Endothelial cell of umbilical vein (primary cell): ENCODE measurements around the gene SLC35E4. TPM values are rescaled to one million over a fixed set of nuclear protein-coding genes. Genes with fewer than 3 reads are reported as not detected.
"Not testable (repeated sequence)": the region's sequence is repeated elsewhere in the genome, so short reads cannot be mapped to it uniquely, and the experiment has no call there.

Experiments used
- BruUV-seq: library from RNA; stranded (reverse); fragments of 400-500 nt; replicated peaks from 2 replicates; lab custom pipeline; 2021; lab: Mats Ljungman, UMichigan
- CTCF ChIA-PET: fragments of 300-600, 350-600 bp; sonication (Branson Sonifier 250); formaldehyde crosslinking; loops from one replicate; lab custom pipeline; 2021; ENCODE audit warnings: antibody characterized with exemption, inconsistent platforms; lab: Charles Lee
- POLR2A ChIA-PET: fragments of 300-600, 350-600 bp; sonication (Branson Sonifier 250); formaldehyde crosslinking; loops from one replicate; lab custom pipeline; 2021; ENCODE audit warnings: antibody characterized with exemption, inconsistent platforms; lab: Charles Lee
- DNase-seq: peaks from one replicate; pipeline ENCODE4 v3.0.0-alpha.2; 2011; ENCODE audit warnings: low read depth, low spot score
- FAIRE-seq: peaks from 2 replicates; lab custom pipeline; 2011; peaks lifted over from hg19 to GRCh38; lab: Jason Lieb, UNC
- H2AFZ ChIP-seq: 2 replicates; pipeline ENCODE4 v1.6.0; 2012; ENCODE audit warnings: low read depth, low read length, control low read depth, inconsistent platforms
- H3K27ac ChIP-seq: 2 replicates; pipeline ENCODE4 v1.5.1; 2011; ENCODE audit warnings: low read depth, mild to moderate bottlenecking, control low read depth, low read length, moderate library complexity; ENCODE audit not compliant: insufficient read depth
- H3K27me3 ChIP-seq, 2 experiments: 2 replicates each; pipeline versions ENCODE4 v1.6.0 to v1.6.1; 2011; ENCODE audit warnings: low read length in 2 of 2, mixed read lengths in 1 of 2; ENCODE audit not compliant: control insufficient read depth in 2 of 2, insufficient read depth in 2 of 2
- H3K36me3 ChIP-seq, 2 experiments: 2 replicates in 1 of 2; 3 replicates in 1 of 2; pipeline ENCODE4 v1.5.1; 2011; ENCODE audit warnings: low read length in 2 of 2, mild to moderate bottlenecking in 1 of 2, moderate library complexity in 1 of 2; ENCODE audit not compliant: control insufficient read depth in 2 of 2, insufficient read depth in 2 of 2; ENCODE audit errors: extremely low read depth in 1 of 2
- H3K4me1 ChIP-seq: 3 replicates; pipeline ENCODE4 v1.5.1; 2011; ENCODE audit warnings: mild to moderate bottlenecking, low read length; ENCODE audit not compliant: control insufficient read depth, insufficient read depth; ENCODE audit errors: extremely low read depth
- H3K4me2 ChIP-seq: 2 replicates; pipeline ENCODE4 v1.6.1; 2011; ENCODE audit warnings: low read length, control low read depth, mixed read lengths; ENCODE audit not compliant: insufficient read depth
- H3K4me3 ChIP-seq, 3 experiments: fragments of 200-600 bp in 1 of 3; sonication (generic), shearing (Covaris generic) in 1 of 3; replicated peaks in 1 of 3; 2 replicates each; pipeline ENCODE4 v1.5.1; 2011 to 2016; ENCODE audit warnings: control low read depth in 3 of 3, low read length in 3 of 3, mild to moderate bottlenecking in 2 of 3, inconsistent platforms in 1 of 3, low read depth in 1 of 3, moderate library complexity in 1 of 3; ENCODE audit not compliant: insufficient read depth in 1 of 3
- H3K79me2 ChIP-seq: 2 replicates; pipeline ENCODE4 v1.6.0; 2012; ENCODE audit warnings: low read length, inconsistent platforms; ENCODE audit not compliant: control insufficient read depth, insufficient read depth
- H3K9ac ChIP-seq: replicated peaks from 2 replicates; pipeline ENCODE3; 2011; ENCODE audit warnings: low read length, control low read depth; ENCODE audit not compliant: insufficient read depth; ENCODE audit errors: extremely low read depth
- H3K9me1 ChIP-seq: replicated peaks from 3 replicates; pipeline ENCODE4 v1.6.0; 2011; ENCODE audit warnings: mild to moderate bottlenecking, low read length; ENCODE audit not compliant: control insufficient read depth, insufficient read depth; ENCODE audit errors: extremely low read depth
- H3K9me3 ChIP-seq: replicated peaks from 2 replicates; pipeline ENCODE4 v1.5.1; 2012; ENCODE audit warnings: low read length, inconsistent platforms; ENCODE audit not compliant: control insufficient read depth, insufficient read depth
- H4K20me1 ChIP-seq: replicated peaks from 2 replicates; pipeline ENCODE3; 2011; ENCODE audit warnings: mild to moderate bottlenecking, low read length; ENCODE audit not compliant: control insufficient read depth, insufficient read depth; ENCODE audit errors: extremely low read depth
- CTCF ChIP-seq, 2 donors: IDR thresholded peaks; 1 replicate in 1 of 2; 2 replicates in 1 of 2; pipeline ENCODE4 v1.5.1; 2011; ENCODE audit warnings: low read length in 2 of 2, mild to moderate bottlenecking in 2 of 2, moderate library complexity in 2 of 2, control low read depth in 1 of 2, inconsistent platforms in 1 of 2, low read depth in 1 of 2; ENCODE audit not compliant: insufficient read depth in 1 of 2; ENCODE audit errors: extremely low read depth in 1 of 2
- EZH2 ChIP-seq: IDR thresholded peaks from 2 replicates; pipeline ENCODE4 v1.6.1; 2012; ENCODE audit warnings: borderline replicate concordance, low read depth, mild to moderate bottlenecking, moderate library complexity, low read length, inconsistent platforms; ENCODE audit not compliant: severe bottlenecking
- FOS ChIP-seq: IDR thresholded peaks from 2 replicates; pipeline ENCODE4 v1.6.1; 2011; ENCODE audit warnings: mild to moderate bottlenecking, low read length, moderate library complexity, borderline replicate concordance; ENCODE audit not compliant: insufficient read depth
- GATA2 ChIP-seq: IDR thresholded peaks from 2 replicates; pipeline ENCODE4 v1.7.0; 2011; ENCODE audit warnings: low read depth, mild to moderate bottlenecking, moderate library complexity, mixed read lengths, low read length; ENCODE audit not compliant: insufficient read length, insufficient read depth
- JUN ChIP-seq: IDR thresholded peaks from 2 replicates; pipeline ENCODE4 v1.6.1; 2011; ENCODE audit warnings: borderline replicate concordance, low read depth; ENCODE audit not compliant: insufficient read length, insufficient read depth
- MYC ChIP-seq: IDR thresholded peaks from one replicate; pipeline ENCODE4 v1.6.1; 2011; ENCODE audit warnings: mild to moderate bottlenecking, low read depth, low read length
- POLR2A ChIP-seq: IDR thresholded peaks from 2 replicates; pipeline ENCODE4 v1.6.1; 2012; ENCODE audit warnings: low read depth, mild to moderate bottlenecking, control low read depth, low read length
- POLR2AphosphoS5 ChIP-seq: IDR thresholded peaks from 2 replicates; pipeline ENCODE4 v1.6.1; 2012; ENCODE audit warnings: low read depth, mild to moderate bottlenecking, control low read depth, low read length, moderate library complexity; ENCODE audit not compliant: insufficient read depth
- dilution Hi-C: fragments of 300-500 bp; cut with MboI; formaldehyde crosslinking; loops from one replicate; pipeline ENCODE4 v1.15.0; 2019; ENCODE audit warnings: low sequenced_read_pairs; ENCODE audit not compliant: extremely low pct_ligation_motif_present
- intact Hi-C: fragments of 100-400 bp; cut with micrococcal nuclease; formaldehyde crosslinking; loops from one replicate; pipeline ENCODE4 v1.10.0; 2022
- polyA plus RNA-seq, 4 experiments: library from polyadenylated mRNA; depleted of rRNA in 3 of 4; stranded (reverse) in 3 of 4; unstranded in 1 of 4; fragments of >200 nt; gene quantifications; 2 replicates each; pipeline versions ENCODE4 v1.2.1 to v1.2.3, GENCODE V29; 2011 to 2012; ENCODE audit warnings: missing spikeins in 1 of 4
- total RNA-seq: library from RNA; stranded (reverse); gene quantifications from 2 replicates; pipeline ENCODE4 v1.2.3, GENCODE V29; 2021
- TF ChIP-seq, protein P1 (sequence below): IDR thresholded peaks from 2 replicates; pipeline ENCODE4 v1.6.1; 2011; ENCODE audit not compliant: insufficient read depth, insufficient read length

SLC35E4 gene
- total and polyA plus RNA-seq, 2 donors (not counting 3 experiments of a cell fraction or from before 2014, with no cell fraction given): 10.7 to 15.3 TPM

DNA sequence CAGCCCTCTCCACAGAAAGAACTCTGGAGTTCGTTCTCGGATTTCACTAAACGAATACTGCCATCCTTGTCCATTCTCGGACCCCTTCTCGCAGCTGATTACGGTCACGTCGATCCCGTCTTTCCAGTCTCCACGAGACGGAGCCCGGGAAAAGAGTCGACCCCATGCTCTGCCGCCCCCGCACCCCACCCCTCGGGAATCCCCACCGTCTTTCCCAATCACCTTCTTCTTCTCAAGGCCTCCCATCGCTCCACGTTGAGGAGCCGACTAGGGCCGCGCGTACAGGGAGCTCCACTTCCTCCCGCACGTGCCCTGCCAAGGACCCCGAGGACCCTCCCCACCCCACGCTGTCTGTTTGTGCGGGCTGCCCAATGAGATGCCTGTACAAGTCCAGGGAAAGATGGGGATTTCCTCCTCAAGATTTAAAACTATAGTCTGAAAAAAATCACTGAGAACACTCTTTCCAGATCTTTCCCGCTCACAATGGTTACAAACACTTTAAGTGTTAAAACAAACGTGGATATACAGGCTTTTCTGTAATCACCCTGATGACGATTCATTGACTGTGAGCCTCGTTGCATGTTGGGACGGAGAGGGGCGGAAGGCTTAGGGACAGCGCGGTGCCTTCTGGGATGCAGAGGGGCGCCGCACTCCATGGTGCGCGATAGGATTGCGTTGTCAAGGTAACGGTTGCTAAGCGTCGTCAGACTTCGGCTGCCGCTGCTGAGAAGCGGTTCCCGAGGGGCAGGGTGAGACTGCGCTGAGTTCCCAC, 43.8 kb upstream of the SLC35E4 start, which contains the start of gene PES1:
Gene PES1 (minus strand): TSS at position 323 of the 772 bp plus-strand sequence. CDS start 77 bp downstream, at position 246.
- FAIRE-seq: peak; percentile 98
- H3K4me1 ChIP-seq: peaks cover 10% of the 10 kb centered on the region

GRCh38 chr22:30592360-30592713, 43.2 kb upstream of the SLC35E4 start:
- H4K20me1 ChIP-seq, FAIRE-seq, BruUV-seq, H3K4me1 ChIP-seq, H3K9ac ChIP-seq, H3K9me1 ChIP-seq, DNase-seq, H3K27me3 ChIP-seq, H3K4me3 ChIP-seq, H2AFZ ChIP-seq, H3K9me3 ChIP-seq, H3K27ac ChIP-seq, dilution Hi-C loops: not testable (repeated sequence)
- intact Hi-C loops: loop anchor here (1.0 to 5.0 kb wide), 3 partner anchors 14 to 330 kb away; no protein-coding TSS in a partner anchor
- Histone ChIP-seq H3K4me2 (peak overlapping the region; percentile 53), H3K36me3 (peaks cover 10 to 14% of the 10 kb centered on the region in 2 experiments), H3K79me2 (peaks cover 27% of the 10 kb centered on the region)
- ChIA-PET CTCF (interaction anchor here (0.6 to 2.7 kb wide), 8 partner anchors 9 to 205 kb away, joined by 3 to 20 read pairs (median 7); partner anchors contain the start of genes RNF215 and TCN2), POLR2A (interaction anchor here (0.6 kb wide), 1 partner anchor 15 kb away, joined by 8 read pairs; the partner anchor contains the start of gene TCN2)

More for the DNA sequence above, 43.8 kb upstream of the SLC35E4 start, which contains the start of gene PES1:
- DNase-seq: peak; percentile 99
- peak within 1 kb of the TSS; percentile 68 to 93 (median 72) for H3K4me3 ChIP-seq
- H3K79me2 ChIP-seq: peaks cover 27% of the 10 kb centered on the region
- dilution Hi-C loops (no loop called here), intact Hi-C loops (loop anchor here (1.0 to 5.0 kb wide), 3 partner anchors 15 to 331 kb away; no protein-coding TSS in a partner anchor)
- H4K20me1 ChIP-seq: no peaks in the 10 kb centered on the region
- H3K27ac ChIP-seq: peak within 1 kb of the TSS; percentile 95
- H3K36me3 ChIP-seq: peaks cover 11 to 20% of the 10 kb centered on the region in 2 experiments
- ChIA-PET POLR2A (interaction anchor here (0.6 kb wide), 1 partner anchor 15 kb away, joined by 8 read pairs; the partner anchor contains the start of gene TCN2), CTCF (interaction anchor here (0.6 to 2.7 kb wide), 8 partner anchors 10 to 204 kb away, joined by 3 to 20 read pairs (median 7); partner anchors contain the start of genes RNF215 and TCN2)
- BruUV-seq: no TSS peak
- no peaks in the 10 kb centered on the region for H3K27me3 ChIP-seq
- H3K4me2 ChIP-seq: peak within 1 kb of the TSS; percentile 96
- no peaks in the 10 kb centered on the region for H3K9me3 ChIP-seq
- no peaks in the 10 kb centered on the region for H3K9me1 ChIP-seq
- peak within 1 kb of the TSS; percentile 97 for H3K9ac ChIP-seq
- TF ChIP-seq POLR2A (no peak), CTCF (IDR thresholded peaks at IDR 0.05; ENCODE audit: extremely low read depth in 1 of 2, insufficient read depth in 1 of 2, low read depth in 1 of 2, low read length in 2 of 2) (no peak), MYC (peak; percentile 91), JUN (peak; percentile 20), EZH2 (no peak), POLR2AphosphoS5 (peak; percentile 5), FOS (no peak), GATA2 (no peak)
- TF ChIP-seq, protein P1, sequence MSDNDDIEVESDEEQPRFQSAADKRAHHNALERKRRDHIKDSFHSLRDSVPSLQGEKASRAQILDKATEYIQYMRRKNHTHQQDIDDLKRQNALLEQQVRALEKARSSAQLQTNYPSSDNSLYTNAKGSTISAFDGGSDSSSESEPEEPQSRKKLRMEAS: peak; percentile 94
- peak within 1 kb of the TSS; percentile 33 for H2AFZ ChIP-seq
